HepG2 (cell line): ENCODE data around the gene LYZL6.

Experiments used
- CTCF ChIP-seq: sonication (generic); formaldehyde crosslinking; IDR thresholded peaks from 2 replicates; pipeline ENCODE4 v1.5.0; 2020; ENCODE audit warnings: mild to moderate bottlenecking, missing genetic modification reagents, moderate library complexity
- EZH2 ChIP-seq: conservative IDR thresholded peaks from 2 replicates; pipeline ENCODE4 v1.6.1; 2012; ENCODE audit warnings: mild to moderate bottlenecking, low read depth, low read length, moderate library complexity
- GABPA ChIP-seq, 2 experiments: IDR thresholded peaks; 2 replicates each; pipeline ENCODE4 v1.6.1; 2011 to 2016; ENCODE audit warnings: low read depth in 2 of 2, low read length in 1 of 2, missing biosample characterization in 1 of 2, missing genetic modification characterization in 1 of 2
- PATZ1 ChIP-seq: sonication (generic); formaldehyde crosslinking; IDR thresholded peaks from 2 replicates; pipeline ENCODE4 v1.4.0; 2020; ENCODE audit warnings: missing genetic modification reagents
- POLR2AphosphoS2 ChIP-seq: IDR thresholded peaks from 2 replicates; pipeline ENCODE4 v1.6.1; 2011; ENCODE audit warnings: low read depth, low read length, improper control_type of control experiment
- POLR2AphosphoS5 ChIP-seq: IDR thresholded peaks from 2 replicates; pipeline ENCODE4 v1.6.1; 2012; ENCODE audit warnings: low read depth, low read length
- SIN3A ChIP-seq: IDR thresholded peaks from 2 replicates; pipeline ENCODE4 v1.6.1; 2011; ENCODE audit warnings: low read depth, mild to moderate bottlenecking, control low read depth, low read length, borderline replicate concordance
- ZBTB33 ChIP-seq: sonication (generic); formaldehyde crosslinking; IDR thresholded peaks from 2 replicates; pipeline ENCODE4 v1.4.0; 2020; ENCODE audit warnings: missing genetic modification reagents
- ZBTB8A ChIP-seq: sonication (generic); formaldehyde crosslinking; IDR thresholded peaks from 2 replicates; pipeline ENCODE4 v1.4.0; 2020; ENCODE audit warnings: mild to moderate bottlenecking, low read depth, missing genetic modification reagents, borderline replicate concordance
- ZNF354B ChIP-seq: sonication (generic); formaldehyde crosslinking; IDR thresholded peaks from 2 replicates; pipeline ENCODE4 v1.8.0; 2022; ENCODE audit warnings: mild to moderate bottlenecking, missing genetic modification reagents
- ZNF687 ChIP-seq: sonication (generic); formaldehyde crosslinking; IDR thresholded peaks from 2 replicates; pipeline ENCODE4 v1.5.1; 2020; ENCODE audit warnings: mild to moderate bottlenecking, missing genetic modification reagents, moderate library complexity

GRCh38 chr17:35906191-35906925, 37.2 kb downstream of the LYZL6 start:
- TF ChIP-seq EZH2 (no peak), GABPA (IDR thresholded peaks at IDR 0.05; ENCODE audit: low read depth, low read length) (no peak), GABPA (CRISPR knock-in tag; IDR thresholded peaks at IDR 0.05; ENCODE audit: low read depth) (no peak), CTCF (CRISPR knock-in tag) (no peak), ZNF687 (CRISPR knock-in tag) (no peak), PATZ1 (CRISPR knock-in tag) (no peak), POLR2AphosphoS5 (no peak), ZBTB8A (CRISPR knock-in tag) (no peak), SIN3A (no peak), POLR2AphosphoS2 (no peak), ZNF354B (no peak), ZBTB33 (CRISPR knock-in tag) (no peak)
